SJSA1 (cell line): ENCODE data around the gene XCL2. TPM values are rescaled to one million over a fixed set of nuclear protein-coding genes. Genes with fewer than 3 reads are reported as not detected.
A peak's percentile ranks its signal among the peaks of the same experiment; 100 is the strongest.
"Not testable (repeated sequence)": the region's sequence is repeated elsewhere in the genome, so short reads cannot be mapped to it uniquely, and the experiment has no call there.

ENCODE experiments used
- DNase-seq, 2 experiments: peaks; one replicate each; pipeline ENCODE4 v3.0.0-alpha.2; 2015 to 2020; ENCODE audit warnings: low spot score in 2 of 2, low read depth in 1 of 2
- H3K27ac ChIP-seq: fragments of 250-450 bp; sonication (Bioruptor Pico); 2 replicates; pipeline ENCODE4 v1.5.1; 2020; ENCODE audit warnings: mild to moderate bottlenecking, moderate library complexity
- H3K27me3 ChIP-seq: fragments of 250-450 bp; sonication (Bioruptor Pico); replicated peaks from 2 replicates; pipeline ENCODE4 v1.5.1; 2020; ENCODE audit warnings: mild to moderate bottlenecking, moderate library complexity
- H3K36me3 ChIP-seq: fragments of 250-450 bp; sonication (Bioruptor Pico); 2 replicates; pipeline ENCODE4 v1.5.1; 2020; ENCODE audit warnings: mild to moderate bottlenecking
- H3K4me1 ChIP-seq: fragments of 250-450 bp; sonication (Bioruptor Pico); replicated peaks from 2 replicates; pipeline ENCODE4 v1.6.1; 2021; ENCODE audit warnings: mild to moderate bottlenecking
- H3K4me3 ChIP-seq: fragments of 250-450 bp; sonication (Bioruptor Pico); 2 replicates; pipeline ENCODE4 v1.5.1; 2020; ENCODE audit warnings: mild to moderate bottlenecking
- H3K9me3 ChIP-seq: fragments of 250-450 bp; sonication (Bioruptor Pico); replicated peaks from 2 replicates; pipeline ENCODE4 v1.5.1; 2020; ENCODE audit warnings: mild to moderate bottlenecking
- total RNA-seq: library from RNA; depleted of rRNA; stranded (reverse); fragments of >200 nt; shearing (Covaris generic); gene quantifications from 2 replicates; pipeline ENCODE4 v1.2.3, GENCODE V29; 2014; rRNA removed

XCL2 gene, protein sequence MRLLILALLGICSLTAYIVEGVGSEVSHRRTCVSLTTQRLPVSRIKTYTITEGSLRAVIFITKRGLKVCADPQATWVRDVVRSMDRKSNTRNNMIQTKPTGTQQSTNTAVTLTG
- not detected in 2 replicates for total RNA-seq

DNA sequence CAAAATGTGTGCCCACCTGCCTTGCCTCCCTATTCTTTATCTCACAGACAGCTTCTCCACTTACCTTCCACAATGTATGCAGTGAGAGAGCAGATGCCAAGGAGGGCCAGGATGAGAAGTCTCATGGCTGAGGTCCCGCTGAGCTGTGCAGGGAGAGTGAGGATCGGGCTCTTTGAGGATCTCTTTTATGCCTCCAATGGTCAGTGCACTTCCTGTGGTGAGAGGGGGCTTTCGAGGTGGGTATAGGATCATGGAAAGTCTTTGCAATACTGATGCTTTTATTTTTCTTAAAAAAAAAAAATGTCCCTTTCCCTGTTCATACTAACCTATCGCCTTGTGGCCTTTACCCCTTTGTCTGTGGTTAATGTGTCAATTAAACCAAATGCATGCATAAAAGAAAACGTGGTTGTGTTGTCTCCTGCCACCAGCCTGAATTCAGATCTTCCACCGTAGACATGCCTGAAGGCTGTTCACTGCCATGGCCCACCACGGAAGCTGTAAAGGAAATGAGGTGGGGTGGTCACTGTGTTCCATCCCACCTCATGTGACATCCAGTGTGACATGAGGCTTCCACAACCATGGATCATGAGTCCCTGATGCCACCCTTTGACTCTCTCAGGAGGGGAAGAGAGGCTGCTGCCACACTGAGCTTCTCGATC is at the start of gene XCL2:
Gene XCL2 (minus strand): TSS at position 158 of the 659 bp plus-strand sequence. CDS start 33 bp downstream, at position 125.
- not testable (repeated sequence) for H3K4me1 ChIP-seq, DNase-seq, H3K27me3 ChIP-seq, H3K36me3 ChIP-seq, H3K4me3 ChIP-seq, H3K27ac ChIP-seq, H3K9me3 ChIP-seq

DNA sequence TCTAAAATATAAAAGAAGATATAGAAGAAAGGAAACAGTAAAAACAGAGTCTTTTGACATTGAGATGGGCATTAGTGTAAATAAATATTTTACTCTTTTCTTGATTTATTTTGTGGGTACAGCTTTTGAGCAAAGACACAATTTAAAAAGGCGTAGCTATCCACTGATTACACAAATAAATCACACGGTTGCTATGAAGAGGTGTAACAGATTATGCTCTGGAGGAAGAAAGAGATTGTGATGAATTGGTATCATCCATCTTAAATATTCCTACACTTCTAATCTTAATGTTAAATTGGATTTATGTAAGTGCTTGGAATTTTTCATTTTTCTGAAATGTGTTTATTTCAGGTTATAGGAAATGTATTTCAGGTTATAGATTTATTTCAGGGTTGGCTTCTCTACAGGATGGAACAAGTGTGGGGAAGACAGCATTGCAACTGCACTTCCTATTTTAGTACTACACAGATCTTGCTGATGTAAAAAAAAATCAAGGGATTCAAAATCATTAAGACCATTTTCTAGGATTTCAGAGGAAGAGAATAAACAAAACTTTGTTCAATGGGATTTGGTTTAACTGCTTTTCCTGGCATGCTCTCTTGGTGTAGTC is 47.9 kb upstream of the XCL2 start:
- no peaks in the 10 kb centered on the region for H3K27me3 ChIP-seq
- no peak overlapping the region for H3K4me3 ChIP-seq
- H3K27ac ChIP-seq, result no peak overlapping the region
- DNase-seq, result no peak
- H3K9me3 ChIP-seq, result no peaks in the 10 kb centered on the region
- no peaks in the 10 kb centered on the region for H3K4me1 ChIP-seq
- H3K36me3 ChIP-seq, result no peaks in the 10 kb centered on the region

DNA sequence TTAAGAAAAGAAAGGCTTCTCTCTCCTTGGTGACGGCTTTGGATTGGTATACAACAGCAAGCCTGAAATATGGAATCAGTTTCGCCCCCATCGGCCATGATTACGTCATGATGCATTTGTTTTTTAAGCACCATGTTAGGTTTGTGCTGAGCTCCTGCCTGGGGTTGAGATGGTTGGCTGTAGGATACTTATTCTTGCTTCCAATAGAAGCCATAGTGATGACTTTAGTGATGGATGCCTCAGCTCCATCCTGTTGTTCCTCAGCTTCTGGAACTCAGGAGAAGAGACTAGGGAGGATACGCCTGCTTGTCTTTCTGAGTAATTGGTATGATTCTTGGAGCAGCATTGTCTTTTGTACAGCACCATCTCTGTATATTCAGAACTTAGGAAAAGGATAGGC is 47.3 kb upstream of the XCL2 start:
- H3K4me3 ChIP-seq, result no peak overlapping the region
- H3K27me3 ChIP-seq, result no peaks in the 10 kb centered on the region
- no peak for DNase-seq
- H3K27ac ChIP-seq, result no peak overlapping the region
- H3K9me3 ChIP-seq, result no peaks in the 10 kb centered on the region
- H3K4me1 ChIP-seq, result no peaks in the 10 kb centered on the region
- no peaks in the 10 kb centered on the region for H3K36me3 ChIP-seq

DNA sequence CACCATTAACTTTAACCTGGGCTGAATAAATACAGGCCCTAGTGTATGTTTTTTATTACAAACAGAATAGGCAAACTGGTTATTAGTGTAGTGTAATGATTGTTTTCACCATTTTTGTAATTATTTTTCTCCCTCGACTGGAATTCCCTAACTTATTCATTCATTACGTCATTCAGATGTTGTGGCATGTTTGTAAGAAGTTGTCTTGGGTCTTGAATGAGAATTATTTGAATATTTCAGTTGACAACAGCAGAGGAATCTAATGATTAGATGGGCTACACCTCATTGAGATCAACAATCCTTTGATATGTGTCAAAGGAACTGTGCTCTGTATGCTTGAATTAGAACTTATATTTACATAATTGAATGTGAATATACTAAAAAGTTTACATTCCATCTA is 45.4 kb upstream of the XCL2 start:
- Histone ChIP-seq H3K4me3 (no peak overlapping the region), H3K27ac (no peak overlapping the region), H3K36me3 (no peaks in the 10 kb centered on the region), H3K4me1 (peaks cover 7% of the 10 kb centered on the region; the same call in 1 of the 2 replicates), H3K27me3 (no peaks in the 10 kb centered on the region), H3K9me3 (no peaks in the 10 kb centered on the region)
- no peak for DNase-seq

DNA sequence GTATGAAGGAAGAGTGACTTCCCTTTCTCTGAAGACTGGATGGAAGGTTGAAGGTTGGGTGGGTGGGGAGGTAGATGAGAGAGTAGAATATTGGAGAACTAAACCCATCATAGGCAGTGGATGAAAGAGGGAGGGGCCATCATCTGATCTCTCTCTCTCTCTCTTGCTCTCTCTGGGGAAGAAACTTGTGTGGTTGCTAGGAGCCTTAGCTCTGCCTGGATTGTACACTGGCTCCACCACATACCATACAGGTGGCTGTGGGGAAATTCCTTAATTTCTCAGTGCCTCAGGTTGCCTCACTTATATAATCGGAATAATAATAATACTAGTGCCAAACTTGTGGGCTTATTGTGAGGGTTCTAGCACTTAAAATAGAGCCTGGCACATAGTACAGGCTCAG is 42.1 kb upstream of the XCL2 start:
- Histone ChIP-seq H3K36me3 (no peaks in the 10 kb centered on the region), H3K4me1 (peaks cover 24% of the 10 kb centered on the region), H3K4me3 (no peak overlapping the region), H3K27ac (no peak overlapping the region), H3K27me3 (no peaks in the 10 kb centered on the region), H3K9me3 (no peaks in the 10 kb centered on the region)
- DNase-seq, result no peak

DNA sequence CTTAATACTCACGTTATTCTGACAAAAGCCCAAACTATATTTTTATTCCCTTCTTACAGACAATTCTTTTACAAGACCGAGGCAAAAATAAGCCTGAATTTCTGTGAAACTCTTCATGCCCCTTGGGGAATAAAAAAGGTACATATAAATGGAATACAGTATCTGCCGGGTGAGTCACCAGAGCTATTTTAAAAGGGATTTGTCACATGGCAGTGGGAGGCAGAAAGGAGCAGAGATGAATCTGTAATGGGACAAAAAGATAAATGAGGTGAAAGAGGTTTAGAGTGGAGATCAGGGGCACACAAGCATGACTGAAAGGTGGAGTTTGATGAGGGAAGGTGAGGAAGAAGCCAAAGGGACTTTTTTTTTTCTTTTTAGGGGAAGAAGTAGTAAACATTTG is 41.4 kb upstream of the XCL2 start:
- no peak overlapping the region for H3K27ac ChIP-seq
- peak in 1 of 2 experiments; percentile 20 for DNase-seq
- H3K9me3 ChIP-seq, result no peaks in the 10 kb centered on the region
- no peak overlapping the region for H3K4me3 ChIP-seq
- H3K4me1 ChIP-seq, result peaks cover 24% of the 10 kb centered on the region
- no peaks in the 10 kb centered on the region for H3K36me3 ChIP-seq
- no peaks in the 10 kb centered on the region for H3K27me3 ChIP-seq

DNA sequence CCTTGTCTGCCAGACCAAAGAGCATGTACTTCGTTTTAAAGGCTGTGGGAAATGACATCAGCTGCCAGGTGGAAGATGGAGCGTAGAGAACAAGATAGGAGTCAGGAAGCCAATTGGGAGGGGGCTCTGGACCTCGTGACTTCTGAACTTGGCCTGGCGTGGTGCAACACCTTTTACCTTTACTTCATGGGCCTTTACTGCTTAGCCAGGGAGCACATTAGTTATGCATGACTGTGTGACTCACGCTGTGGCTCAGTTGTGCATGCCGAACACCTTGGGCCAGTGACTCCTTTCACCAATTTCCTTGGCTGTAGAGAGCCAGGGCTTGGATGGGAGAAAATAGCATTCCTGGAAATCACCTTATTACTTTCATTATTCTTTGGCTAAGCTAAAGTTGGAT is 39.8 kb upstream of the XCL2 start:
- Histone ChIP-seq H3K27ac (no peak overlapping the region), H3K4me1 (peaks cover 24% of the 10 kb centered on the region), H3K4me3 (no peak overlapping the region), H3K27me3 (no peaks in the 10 kb centered on the region), H3K9me3 (no peaks in the 10 kb centered on the region), H3K36me3 (no peaks in the 10 kb centered on the region)
- no peak for DNase-seq

DNA sequence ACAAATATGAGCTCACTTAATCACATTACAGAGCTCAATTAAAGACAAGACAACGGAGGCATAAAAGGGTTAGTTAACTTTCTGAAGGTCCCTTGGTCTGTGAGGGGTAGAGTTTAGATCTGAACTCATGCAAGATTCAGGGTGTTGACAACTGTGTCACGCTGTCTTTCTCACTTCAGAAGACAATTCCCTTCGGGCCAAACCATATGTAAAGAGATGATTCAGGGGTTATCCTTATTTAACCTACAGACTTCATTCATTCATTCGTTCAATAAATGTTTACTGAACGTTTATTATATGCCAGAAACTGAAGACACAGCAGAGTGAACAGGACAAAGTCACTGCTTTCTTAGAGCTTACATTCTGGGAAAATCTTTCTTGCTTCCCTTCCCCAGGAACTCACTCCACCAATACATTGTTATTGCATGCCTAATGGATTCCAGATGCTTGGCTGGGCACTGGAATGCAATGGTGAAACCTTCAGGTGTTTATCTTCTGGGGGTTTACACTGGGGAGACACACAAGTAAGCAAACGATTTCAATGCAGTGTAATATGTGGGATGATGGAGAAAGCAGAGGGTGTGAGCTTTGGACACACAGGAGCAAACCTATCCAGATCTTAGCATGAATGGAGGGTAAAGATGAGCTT is 39.0 kb upstream of the XCL2 start:
- Histone ChIP-seq H3K27ac (peak overlapping the region; percentile 52), H3K9me3 (no peaks in the 10 kb centered on the region), H3K27me3 (no peaks in the 10 kb centered on the region), H3K4me3 (no peak overlapping the region), H3K36me3 (no peaks in the 10 kb centered on the region), H3K4me1 (peaks cover 24% of the 10 kb centered on the region)
- peak; percentile 55 to 72 for DNase-seq

DNA sequence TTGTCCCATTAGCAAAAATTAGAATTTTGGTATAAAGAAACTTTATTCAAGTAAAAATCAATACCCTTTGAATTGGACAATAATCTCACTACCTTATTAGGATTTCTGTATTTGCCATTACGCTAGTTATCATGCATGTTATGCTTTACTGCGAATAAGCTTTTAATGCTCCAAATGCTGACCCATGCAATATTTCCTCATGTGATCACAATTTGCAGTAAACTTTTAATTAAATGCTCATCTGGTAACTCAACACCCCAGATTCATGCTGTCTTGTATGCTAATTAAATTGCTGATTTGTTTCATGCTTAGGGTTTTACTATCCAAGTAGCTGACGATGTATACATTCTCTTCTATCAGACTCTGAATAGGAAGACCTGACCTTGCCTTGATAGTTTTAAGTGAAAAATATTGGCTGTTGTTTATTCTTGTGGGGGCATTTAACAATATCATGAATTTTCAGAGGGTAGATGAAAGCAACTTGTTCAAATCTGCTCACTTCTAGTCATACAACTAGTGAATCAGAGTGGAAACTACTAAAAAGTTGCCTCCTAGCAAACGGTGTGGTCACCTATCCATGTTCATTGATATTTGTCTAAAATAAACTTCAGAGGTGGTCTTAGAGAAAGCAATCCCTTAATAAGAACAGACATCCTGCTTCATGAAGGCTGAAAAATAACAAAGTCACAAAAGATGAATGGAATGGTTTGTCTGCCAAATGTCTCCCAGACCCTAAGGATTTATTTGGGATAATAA is 38.2 kb upstream of the XCL2 start:
- no peaks in the 10 kb centered on the region for H3K9me3 ChIP-seq
- no peak for DNase-seq
- H3K27ac ChIP-seq, result peak overlapping the region; percentile 52
- no peak overlapping the region for H3K4me3 ChIP-seq
- no peaks in the 10 kb centered on the region for H3K36me3 ChIP-seq
- H3K27me3 ChIP-seq, result no peaks in the 10 kb centered on the region
- peaks cover 24% of the 10 kb centered on the region for H3K4me1 ChIP-seq

DNA sequence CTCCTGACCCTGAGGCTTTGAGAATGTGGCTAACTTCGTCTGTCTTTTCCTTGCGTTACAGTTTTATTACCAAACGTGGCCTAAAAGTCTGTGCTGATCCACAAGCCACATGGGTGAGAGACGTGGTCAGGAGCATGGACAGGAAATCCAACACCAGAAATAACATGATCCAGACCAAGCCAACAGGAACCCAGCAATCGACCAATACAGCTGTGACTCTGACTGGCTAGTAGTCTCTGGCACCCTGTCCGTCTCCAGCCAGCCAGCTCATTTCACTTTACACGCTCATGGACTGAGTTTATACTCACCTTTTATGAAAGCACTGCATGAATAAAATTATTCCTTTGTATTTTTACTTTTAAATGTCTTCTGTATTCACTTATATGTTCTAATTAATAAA is 37.2 kb upstream of the XCL2 start:
- H3K4me3 ChIP-seq, H3K27me3 ChIP-seq, H3K27ac ChIP-seq, H3K36me3 ChIP-seq, DNase-seq, H3K9me3 ChIP-seq: not testable (repeated sequence)
- H3K4me1 ChIP-seq, result peaks cover 24% of the 10 kb centered on the region

DNA sequence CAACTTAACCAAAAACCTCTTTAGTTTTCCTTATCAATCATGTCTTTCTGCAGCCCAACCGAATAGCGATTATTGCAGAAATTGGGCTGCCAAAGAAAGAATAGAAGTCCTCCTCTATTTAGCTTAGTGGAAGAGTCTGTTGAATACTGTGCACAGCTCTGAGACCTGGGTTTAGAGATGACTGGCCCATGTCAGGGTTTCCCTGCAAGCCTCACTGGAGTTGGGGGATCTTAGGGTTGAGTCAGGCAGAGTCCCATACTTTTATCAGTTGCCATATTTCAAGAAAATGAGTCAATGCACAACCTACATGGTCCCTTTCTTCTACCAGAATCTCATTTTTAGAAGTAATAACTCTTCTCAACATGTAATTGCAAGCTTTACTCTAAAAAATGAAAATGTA is 36.5 kb upstream of the XCL2 start:
- not testable (repeated sequence) for H3K27me3 ChIP-seq, DNase-seq, H3K36me3 ChIP-seq, H3K9me3 ChIP-seq, H3K27ac ChIP-seq, H3K4me3 ChIP-seq
- H3K4me1 ChIP-seq, result peaks cover 20% of the 10 kb centered on the region

DNA sequence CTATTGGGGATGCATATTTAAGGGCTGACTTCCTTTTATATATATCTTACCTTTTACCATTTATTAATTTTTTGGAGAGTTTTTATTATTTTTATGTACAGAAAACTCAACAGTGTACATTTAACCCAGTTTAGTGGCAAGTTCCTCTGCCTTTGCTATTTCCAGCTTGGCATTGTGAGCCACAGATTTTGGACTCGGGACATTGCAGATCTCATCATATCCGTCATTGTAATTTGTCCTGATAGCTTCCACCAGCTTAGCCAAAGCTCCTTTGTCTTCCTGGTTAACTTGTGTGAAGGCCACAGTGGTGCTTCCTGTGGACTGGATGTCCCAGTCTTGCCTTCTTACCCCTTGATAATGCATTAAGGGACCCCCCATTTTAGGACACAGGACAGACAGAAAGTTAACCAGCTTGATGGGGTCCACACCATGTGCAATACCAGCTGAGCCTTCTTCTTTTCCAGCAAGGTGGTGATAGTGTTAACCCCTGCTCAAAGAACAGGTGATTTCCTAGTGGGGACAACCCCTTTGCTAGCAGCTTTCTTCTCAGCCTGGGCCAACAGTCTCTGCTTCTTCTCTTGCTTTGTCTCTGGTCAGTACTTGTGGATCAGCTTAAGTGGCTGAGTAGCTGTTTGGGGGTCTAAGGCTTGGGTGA is 34.9 kb upstream of the XCL2 start:
- not testable (repeated sequence) for H3K36me3 ChIP-seq, DNase-seq, H3K4me3 ChIP-seq, H3K9me3 ChIP-seq, H3K27me3 ChIP-seq, H3K27ac ChIP-seq
- H3K4me1 ChIP-seq, result peaks cover 17% of the 10 kb centered on the region

DNA sequence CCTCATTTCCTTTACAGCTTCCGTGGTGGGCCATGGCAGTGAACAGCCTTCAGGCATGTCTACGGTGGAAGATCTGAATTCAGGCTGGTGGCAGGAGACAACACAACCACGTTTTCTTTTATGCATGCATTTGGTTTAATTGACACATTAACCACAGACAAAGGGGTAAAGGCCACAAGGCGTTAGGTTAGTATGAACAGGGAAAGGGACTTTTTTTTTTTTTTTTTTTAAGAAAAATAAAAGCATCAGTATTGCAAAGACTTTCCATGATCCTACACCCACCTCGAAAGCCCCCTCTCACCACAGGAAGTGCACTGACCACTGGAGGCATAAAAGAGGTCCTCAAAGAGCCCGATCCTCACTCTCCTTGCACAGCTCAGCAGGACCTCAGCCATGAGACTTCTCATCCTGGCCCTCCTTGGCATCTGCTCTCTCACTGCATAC is 32.5 kb upstream of the XCL2 start, which contains the start of gene XCL1:
Gene XCL1 (plus strand): TSS at position 361 of the 444 bp plus-strand sequence. CDS start 33 bp downstream, at position 394.
- not testable (repeated sequence) for H3K27me3 ChIP-seq, H3K4me1 ChIP-seq, H3K27ac ChIP-seq, H3K36me3 ChIP-seq, H3K4me3 ChIP-seq, H3K9me3 ChIP-seq, DNase-seq
